Glomerular visceral epithelial cell (primary cell): ENCODE data around the gene PRPF40A.
"Not testable (repeated sequence)": the region's sequence is repeated elsewhere in the genome, so short reads cannot be mapped to it uniquely, and the experiment has no call there.

ENCODE experiments used
- DNase-seq: peaks from one replicate; pipeline ENCODE4 v3.0.0-alpha.2; 2016; ENCODE audit errors: extremely low spot score

Gene PRPF40A

GRCh38 chr2:152717228-152718075, at the start of gene PRPF40A:
PRPF40A (minus strand) TSS chr2:152717461; CDS start chr2:152717439, 22 bp downstream.
- peak; percentile 99 for DNase-seq

DNA sequence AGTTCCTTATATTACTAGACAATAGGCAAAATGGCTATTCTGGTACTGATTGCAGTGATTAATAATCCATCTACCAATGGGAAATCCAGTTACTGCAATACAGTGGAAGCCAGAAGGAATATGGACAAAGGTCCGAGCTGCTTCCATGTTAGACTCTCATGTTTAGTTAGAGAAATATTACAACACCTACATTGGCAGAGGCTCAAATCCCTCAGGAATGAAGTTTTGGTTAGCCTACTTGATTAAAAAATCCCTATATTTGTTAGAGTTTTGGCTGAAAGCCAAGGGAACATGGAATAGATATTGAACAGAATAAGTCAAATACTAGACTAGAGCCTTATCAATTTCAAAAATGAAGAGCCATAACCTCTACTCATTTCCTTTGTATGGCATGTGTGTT, 49.7 kb upstream of the PRPF40A start:
- DNase-seq: no peak

DNA sequence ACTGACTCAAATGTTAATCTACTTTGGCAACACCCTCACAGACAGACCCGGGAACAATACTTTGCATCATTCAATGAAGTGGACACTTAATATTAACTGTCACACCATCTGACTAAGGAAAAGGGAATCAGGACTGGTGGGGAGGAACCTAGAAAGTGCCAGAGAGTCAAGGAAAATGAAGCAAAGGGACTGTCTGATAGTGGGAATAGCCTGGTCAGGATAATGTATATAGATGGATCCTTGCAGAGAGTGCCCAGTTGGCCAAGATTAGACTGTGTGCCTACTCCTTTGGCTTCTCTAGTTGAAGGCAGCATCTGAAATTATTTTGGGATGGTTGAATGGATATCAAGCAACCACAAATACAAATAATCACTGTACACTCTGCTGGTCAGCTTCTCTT, 46.4 kb upstream of the PRPF40A start:
- DNase-seq: no peak

DNA sequence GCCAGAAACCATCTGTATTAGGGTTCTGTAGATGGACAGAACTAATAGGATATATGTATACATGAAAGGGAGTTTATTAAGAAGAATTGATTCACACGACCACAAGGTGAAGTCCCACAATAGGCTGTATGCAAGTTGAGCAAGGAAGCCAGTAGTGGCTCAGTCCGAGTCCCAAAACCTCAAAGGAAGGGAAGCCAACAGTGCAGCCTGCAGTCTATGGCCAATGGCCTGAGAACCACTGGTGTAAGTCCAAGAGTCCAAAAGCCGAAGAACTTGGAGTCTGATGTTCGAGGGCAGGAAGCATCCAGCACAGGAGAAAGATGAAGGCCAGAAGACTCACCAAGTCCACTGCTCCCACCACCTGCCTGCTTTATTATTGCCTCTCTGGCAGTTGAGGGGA, 45.9 kb upstream of the PRPF40A start:
- not testable (repeated sequence) for DNase-seq

DNA sequence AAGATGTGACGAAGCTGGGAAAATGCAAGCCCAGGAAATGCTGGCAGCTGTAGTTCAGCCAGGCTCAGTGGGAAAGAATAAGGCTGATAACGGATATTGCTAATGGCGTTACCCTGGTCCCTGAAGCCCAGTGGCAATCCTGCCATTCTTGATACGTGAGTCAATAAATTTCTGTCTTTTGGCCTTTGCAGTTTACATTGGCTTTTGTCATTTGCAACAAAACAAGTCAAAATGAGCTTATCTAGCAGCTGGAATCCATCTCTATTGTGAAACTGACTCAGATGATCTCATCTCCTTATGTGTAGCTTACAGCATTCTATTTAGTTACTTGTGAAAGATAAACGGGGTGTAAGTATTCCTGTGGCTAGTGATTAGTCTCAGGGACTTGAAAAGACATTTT, 44.9 kb upstream of the PRPF40A start:
- DNase-seq: no peak

GRCh38 chr2:152761214-152761613, 44.0 kb upstream of the PRPF40A start:
- DNase-seq: no peak

GRCh38 chr2:152759290-152760072, 42.2 kb upstream of the PRPF40A start:
- no peak for DNase-seq

DNA sequence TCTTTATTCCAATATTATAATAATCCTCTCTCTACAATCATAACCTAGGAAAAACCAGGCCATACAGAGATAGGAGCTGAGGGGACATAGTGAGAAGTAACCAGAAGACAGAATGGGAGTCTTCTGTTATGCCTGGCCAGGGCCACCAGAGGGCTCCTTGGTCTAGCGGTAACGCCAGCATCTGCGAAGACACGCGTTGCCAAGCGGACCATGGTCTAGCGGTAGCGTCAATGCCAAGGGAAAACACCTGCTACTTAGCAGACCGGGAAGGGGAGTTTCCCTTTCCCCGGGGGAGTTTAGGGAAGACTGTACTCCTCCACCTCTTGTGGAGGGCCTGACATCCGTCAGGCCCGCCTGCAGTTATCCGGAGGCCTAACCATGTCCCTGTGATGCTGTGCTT, 37.8 kb upstream of the PRPF40A start:
- DNase-seq: peak; percentile 39

DNA sequence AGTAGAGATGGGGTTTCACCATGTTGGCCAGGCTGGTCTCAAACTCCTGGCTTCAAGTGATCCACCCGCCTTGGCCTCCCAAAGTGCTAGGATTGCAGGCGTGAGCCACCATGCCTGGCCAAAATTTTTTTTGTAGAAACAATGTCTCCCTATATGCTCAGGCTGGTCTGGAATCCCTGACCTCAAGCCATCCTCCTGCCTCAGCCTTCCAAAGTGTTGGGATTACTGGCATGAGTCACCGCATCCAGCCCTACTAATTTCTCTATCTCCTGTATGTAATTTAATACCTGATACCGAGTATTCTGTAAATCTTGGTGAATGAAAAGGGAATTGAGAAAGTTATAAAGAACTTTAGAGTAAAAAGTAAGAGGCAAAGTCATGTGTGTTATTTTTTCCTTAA, 30.5 kb upstream of the PRPF40A start:
- DNase-seq: peak; percentile 31

DNA sequence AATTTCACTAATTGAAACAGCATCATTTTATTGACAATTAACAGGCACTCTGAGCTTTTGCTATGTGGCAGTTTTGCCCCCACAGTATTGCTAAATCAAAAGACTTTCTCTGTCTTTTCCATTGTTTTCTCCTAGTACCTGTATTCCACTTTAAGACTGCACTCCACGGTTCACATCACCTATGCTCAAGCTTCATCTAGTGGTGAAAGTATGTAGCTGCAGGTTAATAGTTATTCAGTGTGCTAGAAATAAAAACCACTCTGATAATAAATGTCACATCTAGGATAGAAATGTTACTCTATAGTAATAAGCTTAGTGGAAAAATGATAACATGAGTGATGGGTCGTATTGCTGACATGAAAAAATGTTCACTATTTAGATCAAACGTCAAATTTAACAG, 25.7 kb upstream of the PRPF40A start:
- DNase-seq: peak; percentile 18

DNA sequence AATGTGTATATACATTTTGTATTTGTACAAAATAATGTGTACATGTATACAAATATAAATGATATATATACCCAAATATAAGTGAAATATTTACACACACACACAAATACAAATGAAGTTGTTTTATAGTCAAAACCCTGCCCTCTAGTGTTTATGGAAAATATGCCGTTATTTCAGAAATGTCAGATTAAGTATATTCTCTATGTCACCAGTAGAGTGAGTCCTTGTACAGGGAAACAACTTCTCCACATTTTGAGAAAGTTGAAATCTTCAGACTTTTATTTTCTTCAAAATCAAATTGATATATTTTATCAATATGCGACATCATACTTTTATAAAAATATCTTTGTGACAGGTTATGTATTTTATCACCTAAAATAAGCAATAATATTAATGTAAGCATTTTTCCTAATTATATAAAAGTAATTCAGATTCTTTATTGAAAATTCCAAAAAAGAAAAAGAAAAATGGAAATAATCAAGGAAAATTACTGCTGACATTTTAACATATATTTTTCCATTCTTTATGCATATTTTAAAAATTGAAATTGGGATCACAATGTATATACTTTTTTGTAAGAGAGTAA, 23.6 kb upstream of the PRPF40A start:
- DNase-seq: peak; percentile 62

DNA sequence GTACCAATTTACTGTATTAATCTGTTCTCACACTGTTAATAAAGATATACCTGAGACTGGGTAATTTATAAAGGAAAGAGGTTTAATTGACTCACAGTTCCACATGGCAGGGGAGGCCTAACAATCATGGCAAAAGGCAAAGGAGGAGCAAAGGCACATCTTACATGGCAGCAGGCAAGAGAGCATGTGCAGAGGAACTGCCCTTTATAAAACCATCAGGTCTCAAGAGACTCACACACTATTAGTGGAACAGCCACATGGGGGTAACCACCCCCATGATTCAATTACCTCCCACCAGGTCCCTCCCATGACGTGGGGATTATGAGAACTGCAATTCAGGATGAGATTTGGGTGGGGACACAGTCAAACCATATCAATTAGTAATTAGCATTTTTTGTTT, 22.4 kb upstream of the PRPF40A start:
- not testable (repeated sequence) for DNase-seq

DNA sequence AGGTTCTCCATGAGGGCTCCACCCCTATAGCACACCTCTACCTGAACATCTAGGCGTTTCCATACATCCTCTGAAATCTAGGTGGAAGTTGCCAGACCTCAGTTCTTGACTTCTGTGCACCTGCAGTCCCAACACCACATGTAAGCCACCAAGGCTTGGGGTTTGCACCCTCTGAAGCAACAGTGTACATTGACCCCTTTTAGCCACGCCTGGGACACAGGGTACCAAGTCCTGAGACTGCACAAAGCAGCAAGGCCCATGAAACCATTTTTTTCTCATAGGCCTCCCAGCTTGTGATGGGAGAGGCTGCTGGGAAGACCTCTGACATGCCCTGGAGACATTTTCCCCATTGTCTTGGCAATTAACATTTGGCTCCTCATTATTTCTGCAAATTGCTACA, 21.2 kb upstream of the PRPF40A start:
- no peak for DNase-seq

GRCh38 chr2:152737509-152737908, 20.2 kb upstream of the PRPF40A start:
- not testable (repeated sequence) for DNase-seq

DNA sequence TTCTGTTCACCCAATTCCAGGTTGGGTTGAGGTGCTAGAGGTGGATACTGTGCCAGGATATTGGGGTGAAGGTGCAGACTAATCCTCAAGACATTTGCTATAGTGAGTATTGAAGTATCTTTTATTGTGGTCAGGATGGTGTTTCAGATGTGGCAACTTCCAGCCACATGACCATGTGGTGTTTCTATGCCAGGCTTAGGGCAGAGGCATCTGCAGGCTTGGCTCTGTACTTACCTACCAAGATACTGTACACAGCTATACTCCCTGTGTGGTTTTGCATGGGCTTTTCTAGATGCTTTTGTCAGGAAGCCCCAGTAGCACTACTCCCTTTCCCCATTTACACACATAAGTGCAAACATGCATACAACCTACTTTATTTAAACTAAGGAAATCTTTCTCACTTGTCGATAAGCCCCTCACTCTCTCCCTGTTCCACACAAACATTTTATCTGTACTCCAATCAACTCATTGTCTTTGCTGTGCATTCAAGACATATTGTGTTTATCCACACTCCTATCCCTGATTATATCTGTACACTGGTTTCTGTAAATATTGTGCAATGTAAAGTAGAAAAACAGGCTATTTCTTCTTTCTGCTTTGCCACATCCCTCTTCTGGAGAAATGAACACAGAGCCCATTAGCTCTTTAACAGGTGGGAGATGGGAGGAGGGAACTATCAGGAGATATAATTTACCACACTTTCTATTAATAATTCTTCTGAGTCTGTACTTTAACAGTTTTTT, 13.5 kb upstream of the PRPF40A start:
- peak; percentile 20 for DNase-seq

DNA sequence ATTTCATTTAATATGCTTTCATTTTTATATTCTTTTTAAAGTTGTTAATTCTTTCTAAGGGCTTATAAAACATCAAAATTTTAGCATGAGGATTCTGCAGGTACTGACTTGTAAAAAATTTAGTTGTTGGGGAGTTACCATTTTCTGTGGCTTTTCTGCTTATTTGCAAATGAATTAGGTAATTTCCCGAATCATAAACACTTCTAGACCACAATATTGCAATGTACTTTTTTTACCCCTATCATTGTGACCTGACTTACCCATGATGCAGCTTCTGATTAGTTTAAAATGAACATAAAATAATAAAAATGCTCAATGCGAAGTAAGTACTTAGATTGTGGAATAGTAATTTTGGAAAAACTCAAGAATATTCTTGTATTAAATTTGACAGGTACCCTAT, 12.6 kb upstream of the PRPF40A start:
- no peak for DNase-seq

DNA sequence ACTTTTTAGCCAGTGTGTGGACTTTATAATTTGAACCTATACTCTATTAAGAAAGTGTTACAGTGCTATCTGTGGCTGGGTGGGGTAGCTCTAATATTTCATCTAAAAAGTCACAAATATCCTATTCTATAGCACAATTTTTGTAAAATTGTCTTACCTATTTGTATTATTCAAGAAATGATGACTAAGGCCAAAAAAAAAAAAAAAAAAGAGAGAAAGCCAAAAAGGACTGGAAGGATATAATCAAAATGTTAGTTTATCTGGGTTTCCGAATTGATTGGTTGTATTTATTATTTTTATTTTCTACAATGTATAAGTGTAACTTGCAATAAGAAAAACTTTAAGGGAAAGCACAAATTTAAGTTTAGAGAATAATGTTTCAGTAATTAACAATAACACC, 6.7 kb upstream of the PRPF40A start:
- DNase-seq: no peak

DNA sequence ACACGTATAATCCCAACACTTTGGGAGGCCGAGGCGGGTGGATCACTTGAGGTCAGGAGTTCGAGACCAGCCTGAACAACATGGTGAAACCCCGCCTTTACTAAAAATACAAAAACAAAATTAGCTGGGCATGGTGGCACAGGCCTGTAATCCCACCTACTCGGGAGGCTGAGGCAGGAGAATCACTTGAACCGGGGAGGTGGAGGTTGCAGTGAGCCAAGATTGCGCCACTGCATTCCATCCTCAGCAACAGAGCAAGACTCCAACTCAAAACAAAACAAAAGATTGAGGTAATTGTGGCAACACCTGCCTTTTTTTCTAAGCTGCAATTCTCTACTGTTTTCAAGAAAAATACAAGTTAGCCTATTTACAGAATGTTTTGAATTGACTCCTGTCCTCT, 5.4 kb upstream of the PRPF40A start:
- not testable (repeated sequence) for DNase-seq

- no peak for DNase-seq
Measured at GRCh38 chr2:152720794-152721193, 3.5 kb upstream of the PRPF40A start.

DNA sequence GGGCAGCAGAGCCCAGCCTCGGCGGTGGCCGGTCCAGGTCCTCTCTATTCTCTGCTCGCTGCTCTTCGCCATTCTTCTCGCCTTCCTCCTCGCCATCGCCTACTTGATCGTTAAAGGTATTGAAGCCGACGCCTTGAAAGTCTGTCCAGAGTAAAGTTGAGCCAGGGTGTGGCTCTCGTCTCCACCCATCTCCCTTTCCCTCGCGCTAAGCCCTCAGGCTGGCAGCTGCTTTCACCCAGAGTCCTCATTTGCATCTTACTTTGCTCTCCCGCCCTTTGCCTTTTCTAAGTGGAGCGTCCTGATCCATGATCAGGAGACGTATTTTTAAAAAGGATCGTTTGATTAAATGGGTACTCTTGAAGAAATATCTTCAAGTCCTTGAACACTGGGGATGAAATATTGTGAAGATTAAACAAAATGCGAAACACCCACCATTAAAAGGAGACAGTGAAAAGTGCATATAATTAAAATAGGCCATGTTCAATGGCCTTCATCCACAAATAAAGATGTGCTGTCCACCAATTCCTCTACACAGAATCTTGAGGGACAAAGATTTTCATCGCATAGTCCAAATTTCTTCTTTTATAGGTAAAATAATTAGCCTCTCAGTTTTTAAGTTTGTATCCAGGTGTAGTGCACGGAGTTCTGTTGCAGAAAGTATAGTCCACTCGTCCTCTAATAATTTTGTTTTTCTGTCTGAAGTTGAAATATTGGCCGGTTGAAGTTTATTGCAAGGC, 1.8 kb upstream of the PRPF40A start:
- DNase-seq: peak; percentile 78
